OCI-LY7 (cell line): ENCODE data around the gene BMPER. TPM values are rescaled to one million over a fixed set of nuclear protein-coding genes. Genes with fewer than 3 reads are reported as not detected.

ENCODE experiments used
- BruUV-seq: library from RNA; stranded (reverse); fragments of 400-500 nt; replicated peaks from 2 replicates; lab custom pipeline; 2021; lab: Mats Ljungman, UMichigan
- CTCF ChIA-PET: fragments of 300-600 bp; sonication (Branson Sonifier 250); formaldehyde crosslinking; loops from one replicate; lab custom pipeline; 2022; ENCODE audit warnings: antibody characterized with exemption; ENCODE audit not compliant: unreplicated experiment; lab: Charles Lee
- POLR2A ChIA-PET: fragments of 300-600 bp; sonication (Branson Sonifier 250); formaldehyde crosslinking; loops from one replicate; lab custom pipeline; 2022; ENCODE audit warnings: antibody characterized with exemption; lab: Charles Lee
- DNase-seq: peaks from one replicate; pipeline ENCODE4 v3.0.0-alpha.2; 2015; ENCODE audit warnings: low spot score
- H2AFZ ChIP-seq: fragments of 200-600 bp; sonication (generic), shearing (Covaris generic); 2 replicates; pipeline ENCODE4 v1.6.1; 2014; ENCODE audit warnings: mild to moderate bottlenecking, antibody characterized with exemption, low read length, moderate library complexity
- H3K27ac ChIP-seq: fragments of 200-600 bp; sonication (generic); 2 replicates; pipeline ENCODE4 v1.5.1; 2014; ENCODE audit warnings: mixed run types, low read depth, mild to moderate bottlenecking, moderate library complexity, low read length, inconsistent platforms; ENCODE audit not compliant: poor library complexity, severe bottlenecking
- H3K36me3 ChIP-seq: fragments of 200-600 bp; sonication (generic); 2 replicates; pipeline ENCODE4 v1.6.1; 2014; ENCODE audit warnings: mild to moderate bottlenecking, antibody characterized with exemption, low read length, moderate library complexity, mixed read lengths; ENCODE audit not compliant: insufficient read depth
- H3K4me1 ChIP-seq: fragments of 200-600 bp; sonication (generic); 2 replicates; pipeline ENCODE4 v1.5.1; 2014; ENCODE audit warnings: mild to moderate bottlenecking, low read length; ENCODE audit not compliant: insufficient read depth, poor library complexity, severe bottlenecking
- H3K4me2 ChIP-seq: fragments of 200-600 bp; sonication (generic); 2 replicates; pipeline ENCODE4 v1.6.1; 2014; ENCODE audit warnings: mild to moderate bottlenecking, low read length
- H3K4me3 ChIP-seq: fragments of 200-600 bp; sonication (generic); 2 replicates; pipeline ENCODE4 v1.5.1; 2014; ENCODE audit warnings: mild to moderate bottlenecking, low read depth, low read length; ENCODE audit not compliant: poor library complexity, severe bottlenecking
- H3K79me2 ChIP-seq: fragments of 200-600 bp; sonication (generic); 2 replicates; pipeline ENCODE4 v1.6.1; 2016; ENCODE audit warnings: low read depth, mild to moderate bottlenecking, low read length, moderate library complexity, mixed read lengths; ENCODE audit not compliant: insufficient read depth
- H3K9me2 ChIP-seq: fragments of 200-600 bp; sonication (generic); 2 replicates; pipeline ENCODE4 v1.6.1; 2016; ENCODE audit warnings: mild to moderate bottlenecking, low read length, mixed read lengths; ENCODE audit not compliant: insufficient read depth
- H3K9me3 ChIP-seq: fragments of 200-600 bp; sonication (generic); 2 replicates; pipeline ENCODE4 v1.6.1; 2014; ENCODE audit warnings: mild to moderate bottlenecking, mixed run types, low read length, mixed read lengths
- H4K20me1 ChIP-seq: fragments of 200-600 bp; sonication (generic); 2 replicates; pipeline ENCODE4 v1.6.1; 2014; ENCODE audit warnings: mild to moderate bottlenecking, antibody characterized with exemption, low read length, moderate library complexity, mixed read lengths; ENCODE audit not compliant: insufficient read depth
- EZH2phosphoT487 ChIP-seq: fragments of 200-600 bp; sonication (generic); IDR thresholded peaks from 2 replicates; pipeline ENCODE4 v1.6.1; 2018; ENCODE audit warnings: low read depth, borderline replicate concordance, mild to moderate bottlenecking, mixed run types, antibody characterized with exemption, low read length, moderate library complexity, mixed read lengths
- intact Hi-C: fragments of 100-400 bp; cut with micrococcal nuclease; formaldehyde crosslinking; loops from one replicate; pipeline ENCODE4 v1.10.0; 2022; ENCODE audit not compliant: unreplicated experiment
- total RNA-seq, 2 experiments: library from RNA; depleted of rRNA in 1 of 2; stranded (reverse); fragments of >200 nt in 1 of 2; shearing (Covaris generic) in 1 of 2; gene quantifications; 2 replicates each; pipeline ENCODE4 v1.2.3, GENCODE V29; 2014 to 2022
- TF ChIP-seq, protein P1 (sequence below): fragments of 200-600 bp; sonication (generic); conservative IDR thresholded peaks from 2 replicates; pipeline ENCODE4 v1.5.1; 2014; ENCODE audit warnings: mild to moderate bottlenecking, antibody characterized with exemption, low read length, moderate library complexity, mixed read lengths

The BMPER gene
- total RNA-seq, 2 experiments from 2014 or later, result not detected

DNA sequence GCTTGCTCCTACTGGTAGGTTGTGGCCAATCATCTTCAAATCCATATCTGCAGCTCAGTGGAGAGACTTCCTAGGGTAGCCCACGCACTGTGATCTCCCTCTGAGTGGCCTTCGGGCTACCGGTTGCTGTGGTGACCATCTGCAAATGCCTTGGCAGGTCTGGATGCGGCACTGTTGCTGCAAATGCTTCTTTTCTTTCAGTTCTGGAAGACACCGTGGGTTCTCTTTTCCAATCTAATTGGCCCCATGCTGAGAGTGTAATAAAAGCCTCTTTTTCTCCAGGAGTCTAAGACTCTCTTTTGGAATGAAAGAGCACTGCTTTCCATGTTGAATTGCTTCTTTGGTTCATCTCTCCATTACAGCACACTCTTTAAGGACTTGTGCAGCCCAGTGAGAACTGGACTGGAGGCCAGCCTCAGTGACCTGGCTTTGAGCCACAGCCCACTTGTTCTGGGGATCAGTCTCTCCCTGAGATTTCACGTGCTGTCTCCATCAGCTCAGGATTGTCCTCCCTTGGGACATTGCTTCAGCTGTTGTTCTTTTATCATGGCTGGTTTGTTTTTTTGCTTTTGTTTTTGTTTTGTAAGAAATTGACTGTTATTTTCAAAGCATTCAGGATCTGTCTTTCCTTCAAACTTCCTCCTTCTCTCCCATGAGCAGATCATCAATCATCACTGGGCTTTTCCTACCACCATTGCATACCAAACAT lies 286.6 kb downstream of the BMPER start:
- Histone ChIP-seq H2AFZ (no peak overlapping the region), H3K4me1 (no peaks in the 10 kb centered on the region), H3K4me2 (no peak overlapping the region), H3K27ac (no peak overlapping the region), H3K9me2 (no peaks in the 10 kb centered on the region), H3K4me3 (no peak overlapping the region), H3K9me3 (no peaks in the 10 kb centered on the region), H4K20me1 (no peaks in the 10 kb centered on the region), H3K79me2 (no peaks in the 10 kb centered on the region), H3K36me3 (no peaks in the 10 kb centered on the region)
- TF ChIP-seq EZH2phosphoT487, result no peak
- TF ChIP-seq, protein P1, sequence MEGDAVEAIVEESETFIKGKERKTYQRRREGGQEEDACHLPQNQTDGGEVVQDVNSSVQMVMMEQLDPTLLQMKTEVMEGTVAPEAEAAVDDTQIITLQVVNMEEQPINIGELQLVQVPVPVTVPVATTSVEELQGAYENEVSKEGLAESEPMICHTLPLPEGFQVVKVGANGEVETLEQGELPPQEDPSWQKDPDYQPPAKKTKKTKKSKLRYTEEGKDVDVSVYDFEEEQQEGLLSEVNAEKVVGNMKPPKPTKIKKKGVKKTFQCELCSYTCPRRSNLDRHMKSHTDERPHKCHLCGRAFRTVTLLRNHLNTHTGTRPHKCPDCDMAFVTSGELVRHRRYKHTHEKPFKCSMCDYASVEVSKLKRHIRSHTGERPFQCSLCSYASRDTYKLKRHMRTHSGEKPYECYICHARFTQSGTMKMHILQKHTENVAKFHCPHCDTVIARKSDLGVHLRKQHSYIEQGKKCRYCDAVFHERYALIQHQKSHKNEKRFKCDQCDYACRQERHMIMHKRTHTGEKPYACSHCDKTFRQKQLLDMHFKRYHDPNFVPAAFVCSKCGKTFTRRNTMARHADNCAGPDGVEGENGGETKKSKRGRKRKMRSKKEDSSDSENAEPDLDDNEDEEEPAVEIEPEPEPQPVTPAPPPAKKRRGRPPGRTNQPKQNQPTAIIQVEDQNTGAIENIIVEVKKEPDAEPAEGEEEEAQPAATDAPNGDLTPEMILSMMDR, result no peak
- no TSS peak for BruUV-seq
- intact Hi-C loops, result no loop called here
- ChIA-PET CTCF (no interaction called here), POLR2A (no interaction called here)
- no peak for DNase-seq

DNA sequence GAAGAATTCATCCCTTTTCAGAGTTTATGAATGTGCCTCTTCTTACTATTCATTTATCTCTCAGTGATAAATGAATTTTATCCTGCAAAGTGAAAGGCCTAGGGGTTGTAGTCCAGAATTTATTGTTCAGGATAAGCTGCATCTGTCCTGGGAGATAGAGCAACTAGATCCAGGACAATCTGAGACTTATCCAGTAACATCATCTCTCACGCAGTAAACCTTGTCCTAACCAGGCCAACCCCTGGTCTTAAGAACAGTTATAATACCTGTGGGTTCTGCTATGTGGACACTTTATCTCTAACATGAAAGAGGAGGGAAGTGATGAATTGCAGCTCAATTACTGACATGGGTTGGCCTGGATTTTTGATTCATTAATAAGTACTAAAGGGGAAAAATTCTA lies 287.6 kb downstream of the BMPER start:
- H3K9me2 ChIP-seq, result no peaks in the 10 kb centered on the region
- H4K20me1 ChIP-seq, result no peaks in the 10 kb centered on the region
- CTCF ChIA-PET, result no interaction called here
- H3K4me1 ChIP-seq, result no peaks in the 10 kb centered on the region
- BruUV-seq, result no TSS peak
- no peaks in the 10 kb centered on the region for H3K9me3 ChIP-seq
- intact Hi-C loops, result no loop called here
- H3K79me2 ChIP-seq, result no peaks in the 10 kb centered on the region
- no peak overlapping the region for H3K27ac ChIP-seq
- TF ChIP-seq EZH2phosphoT487, result no peak
- TF ChIP-seq, protein P1, result no peak
- POLR2A ChIA-PET, result no interaction called here
- no peaks in the 10 kb centered on the region for H3K36me3 ChIP-seq
- H3K4me3 ChIP-seq, result no peak overlapping the region
- H2AFZ ChIP-seq, result no peak overlapping the region
- no peak overlapping the region for H3K4me2 ChIP-seq
- no peak for DNase-seq

DNA sequence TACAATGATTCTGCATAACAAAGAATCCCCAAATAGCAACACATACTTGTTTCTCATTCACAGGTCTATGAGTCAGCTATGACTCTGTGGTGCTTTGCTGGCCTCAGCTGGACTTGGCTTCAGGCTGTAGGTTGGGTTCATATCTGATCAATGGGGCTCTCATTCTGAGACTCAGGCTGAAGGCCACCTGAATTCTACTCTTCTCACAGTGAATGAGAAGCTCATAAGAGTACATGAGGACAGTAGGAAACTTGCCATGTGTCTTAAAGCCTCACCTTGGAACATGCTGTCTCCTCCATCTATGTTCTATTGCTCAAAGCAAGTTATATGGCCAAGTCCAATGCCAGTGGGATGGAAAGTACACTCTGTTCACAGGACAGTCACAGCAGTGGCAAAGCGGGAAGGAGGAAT lies 292.9 kb downstream of the BMPER start:
- Histone ChIP-seq H3K4me3 (no peak overlapping the region), H4K20me1 (no peaks in the 10 kb centered on the region), H2AFZ (no peak overlapping the region), H3K79me2 (no peaks in the 10 kb centered on the region), H3K36me3 (no peaks in the 10 kb centered on the region), H3K4me1 (no peaks in the 10 kb centered on the region), H3K9me2 (no peaks in the 10 kb centered on the region), H3K27ac (no peak overlapping the region), H3K4me2 (no peak overlapping the region), H3K9me3 (no peaks in the 10 kb centered on the region)
- no peak for DNase-seq
- BruUV-seq, result no TSS peak
- TF ChIP-seq, protein P1, result no peak
- TF ChIP-seq EZH2phosphoT487, result no peak
- CTCF ChIA-PET, result no interaction called here
- POLR2A ChIA-PET, result no interaction called here
- intact Hi-C loops, result no loop called here
